Right renal pelvis (tissue), 4 donors: ENCODE data around the gene SORBS1. TPM values are rescaled to one million over a fixed set of nuclear protein-coding genes. Genes with fewer than 3 reads are reported as not detected.

Experiments used
- DNase-seq, 4 donors: peaks; one replicate each; pipeline ENCODE4 v3.0.0-alpha.2; 2013; ENCODE audit warnings: low read depth in 4 of 4, low spot score in 3 of 4, missing footprints in 1 of 4
- polyA plus RNA-seq, 4 donors: library from polyadenylated mRNA; unstranded; fragments of 120-200 nt; gene quantifications; one replicate each; pipeline ENCODE4 v1.2.1, GENCODE V29; 2013; ENCODE audit not compliant: insufficient read length in 4 of 4

Gene SORBS1
- polyA plus RNA-seq, 4 donors: 26.6 to 32.2 (median 30.3) TPM

DNA sequence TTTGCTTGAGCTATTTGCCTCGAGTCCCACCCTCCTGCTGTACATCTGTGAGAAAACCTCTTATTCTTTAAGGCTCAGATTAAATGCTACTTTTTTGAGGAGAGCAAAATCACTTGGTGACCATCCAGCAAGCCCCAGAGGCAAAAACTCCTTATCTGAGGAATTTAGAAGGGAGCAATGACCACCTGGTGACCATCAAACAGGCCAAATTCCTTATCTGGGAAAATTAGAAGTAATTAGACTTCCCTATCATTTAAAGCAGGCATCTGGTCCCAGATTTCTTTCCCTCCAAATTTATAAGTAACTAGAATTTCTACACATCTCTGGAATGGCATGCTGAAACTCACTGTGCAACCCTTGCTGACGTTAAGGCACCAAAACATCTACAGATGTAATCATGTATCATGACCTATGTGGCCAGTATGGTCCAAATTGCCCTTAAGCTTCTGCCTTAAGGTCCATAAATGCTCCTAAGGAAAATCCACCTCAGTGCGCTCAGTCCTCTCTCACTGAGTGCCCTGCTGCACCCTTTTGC is 229.5 kb downstream of the SORBS1 start:
- no peak for DNase-seq

DNA sequence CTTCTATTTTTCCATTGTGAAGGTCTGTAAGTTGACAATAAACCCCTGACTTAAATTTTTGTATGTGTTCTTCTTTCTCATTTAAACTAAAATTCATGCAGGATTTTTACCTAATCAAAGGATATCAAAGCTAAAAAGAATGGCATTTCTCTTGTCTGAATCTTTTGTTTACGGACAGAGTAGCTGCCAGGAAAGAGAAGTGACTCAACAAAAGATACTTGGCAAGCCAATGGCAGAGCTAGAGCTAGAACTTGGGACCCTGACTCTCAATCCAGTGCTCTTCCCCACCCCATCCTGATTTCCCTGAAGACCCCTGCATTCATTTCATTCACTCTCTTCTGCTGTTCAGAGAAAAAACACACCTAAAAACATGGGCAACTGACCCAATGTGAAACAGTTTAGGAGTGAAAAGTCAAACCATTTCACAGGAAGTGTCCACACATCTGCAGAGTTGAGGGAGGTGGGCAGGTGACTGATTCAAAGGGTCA is 230.2 kb downstream of the SORBS1 start:
- no peak for DNase-seq

DNA sequence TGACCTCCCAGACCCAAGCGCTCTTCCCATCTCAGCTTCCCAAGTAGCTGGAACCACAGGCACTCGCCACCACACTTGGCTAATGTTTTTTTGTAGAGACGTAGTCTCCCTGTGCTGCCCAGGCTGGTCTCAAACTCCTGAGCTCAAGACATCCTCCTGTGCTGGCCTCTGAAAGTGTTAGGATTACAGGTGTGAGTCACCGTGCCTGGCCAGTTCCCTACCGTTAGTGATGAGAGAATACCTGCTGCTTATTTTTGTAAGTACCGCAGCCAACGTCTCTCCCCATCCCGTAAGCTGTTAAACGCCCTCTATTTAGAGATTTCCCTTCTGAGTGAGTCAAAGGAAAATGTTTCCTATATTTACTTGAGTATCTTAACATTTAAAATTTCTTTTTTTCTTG is 231.9 kb downstream of the SORBS1 start:
- no peak for DNase-seq

DNA sequence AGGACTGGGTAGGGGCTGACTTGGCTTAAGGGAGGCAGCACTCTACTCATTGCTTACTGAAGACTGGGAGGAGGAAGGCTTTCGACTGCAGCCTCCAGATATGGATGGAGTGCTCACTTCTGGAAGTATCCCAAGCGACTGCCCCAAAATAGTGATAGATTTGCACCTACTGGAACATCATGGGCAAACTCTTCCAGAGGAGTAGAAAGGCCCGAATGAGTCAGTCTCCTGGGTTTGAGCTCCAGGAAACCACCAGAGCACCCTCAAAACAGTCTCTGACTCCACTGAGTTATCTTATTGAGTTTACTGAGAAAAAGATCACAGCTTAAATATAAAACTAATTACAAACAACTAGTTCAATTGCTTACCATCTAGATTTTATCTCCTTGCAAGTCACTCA is 233.2 kb downstream of the SORBS1 start:
- DNase-seq: no peak

DNA sequence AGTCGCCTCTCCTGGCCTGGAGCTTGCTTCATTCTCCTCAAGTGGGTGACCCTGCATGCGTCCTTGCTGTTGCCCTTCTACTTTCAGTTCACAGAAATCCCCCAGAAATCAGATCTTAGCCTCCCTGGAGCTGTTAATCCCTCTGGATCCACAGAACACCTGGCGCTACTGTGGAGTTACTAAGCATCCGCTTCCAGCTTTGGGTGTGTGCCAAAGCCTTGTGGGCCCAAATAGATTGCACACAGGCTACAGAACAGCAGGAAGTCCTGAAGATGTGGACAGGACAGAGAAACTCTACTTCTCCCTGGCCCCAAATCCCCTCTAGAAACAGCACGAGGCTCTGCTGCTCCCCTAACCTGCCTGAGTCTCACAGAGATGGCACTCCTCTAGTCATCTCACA is 233.8 kb downstream of the SORBS1 start:
- no peak for DNase-seq

DNA sequence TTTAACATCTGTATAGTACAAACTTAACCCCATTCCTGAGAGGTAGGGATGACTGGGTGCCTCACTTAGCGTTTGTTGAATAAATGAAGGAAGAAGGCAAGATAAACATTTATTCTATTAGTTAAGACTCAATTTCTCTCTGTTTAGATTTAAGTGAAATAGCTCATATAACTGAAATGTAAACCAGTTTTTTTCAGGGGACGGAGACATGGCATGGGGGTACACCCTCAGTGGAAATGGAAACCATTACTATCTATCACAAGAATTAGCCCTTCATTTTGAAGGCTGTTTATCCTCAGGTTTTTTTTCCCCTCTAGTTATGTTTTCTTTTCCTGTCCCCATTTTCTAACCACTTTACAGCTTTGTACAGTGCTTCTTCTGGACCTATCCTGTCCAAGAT is 234.8 kb downstream of the SORBS1 start:
- DNase-seq: no peak

DNA sequence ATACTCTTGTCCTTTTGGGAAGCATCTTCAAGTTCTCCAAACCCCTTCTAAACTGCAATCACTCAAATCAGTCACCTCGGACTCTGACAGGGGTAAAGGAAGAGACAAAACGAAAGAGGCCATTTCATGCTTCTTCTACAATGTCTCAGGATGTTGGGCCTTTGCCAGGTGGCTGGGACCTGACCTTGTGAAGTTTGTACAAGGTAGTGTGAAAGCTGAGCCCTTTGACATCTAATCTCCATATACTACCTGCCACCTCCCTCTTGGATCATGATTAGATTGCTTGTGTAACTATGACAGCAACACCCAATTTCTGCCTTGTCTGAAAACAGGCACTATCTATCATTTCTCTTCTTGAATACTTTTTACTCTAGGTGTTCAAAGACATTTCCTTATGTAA is 235.3 kb downstream of the SORBS1 start:
- DNase-seq: no peak

DNA sequence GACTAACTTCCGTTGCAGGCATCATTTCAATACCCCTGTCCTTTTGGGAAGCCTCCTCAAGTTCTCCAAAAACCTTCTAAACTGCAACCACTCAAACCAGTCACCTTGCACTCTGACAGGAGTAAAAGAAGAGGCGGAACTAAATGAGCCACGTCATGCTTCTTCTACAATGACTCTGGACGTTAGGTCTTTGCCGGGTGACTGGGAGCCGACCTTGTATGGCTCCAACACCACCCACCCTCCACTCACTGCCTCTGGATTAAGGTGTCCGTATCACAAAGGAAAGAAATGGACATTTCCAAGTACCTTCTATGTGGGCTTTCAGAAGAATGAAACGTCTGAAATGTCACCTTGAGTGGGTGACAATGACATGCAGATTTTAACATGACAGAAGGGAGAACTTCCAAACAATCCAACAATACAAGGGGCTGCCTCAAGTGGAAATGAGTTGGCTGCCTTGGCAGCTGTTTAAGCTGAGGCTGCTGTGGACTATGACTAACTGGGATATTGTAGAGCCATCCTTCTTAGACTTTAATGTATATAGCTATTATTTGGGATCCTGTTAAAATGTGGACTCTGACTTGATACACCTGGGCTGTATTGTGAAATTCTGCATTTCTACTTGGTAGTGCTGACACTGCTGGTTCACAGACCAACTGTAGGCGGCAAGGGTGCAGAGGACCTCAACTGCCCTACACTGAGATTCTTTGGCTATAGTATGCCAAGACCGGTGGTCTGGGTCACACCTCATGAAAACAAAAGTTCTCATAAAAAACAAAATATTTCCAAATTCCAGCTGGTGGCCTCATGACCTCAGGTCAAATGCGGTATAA is 236.5 kb downstream of the SORBS1 start:
- no peak for DNase-seq

DNA sequence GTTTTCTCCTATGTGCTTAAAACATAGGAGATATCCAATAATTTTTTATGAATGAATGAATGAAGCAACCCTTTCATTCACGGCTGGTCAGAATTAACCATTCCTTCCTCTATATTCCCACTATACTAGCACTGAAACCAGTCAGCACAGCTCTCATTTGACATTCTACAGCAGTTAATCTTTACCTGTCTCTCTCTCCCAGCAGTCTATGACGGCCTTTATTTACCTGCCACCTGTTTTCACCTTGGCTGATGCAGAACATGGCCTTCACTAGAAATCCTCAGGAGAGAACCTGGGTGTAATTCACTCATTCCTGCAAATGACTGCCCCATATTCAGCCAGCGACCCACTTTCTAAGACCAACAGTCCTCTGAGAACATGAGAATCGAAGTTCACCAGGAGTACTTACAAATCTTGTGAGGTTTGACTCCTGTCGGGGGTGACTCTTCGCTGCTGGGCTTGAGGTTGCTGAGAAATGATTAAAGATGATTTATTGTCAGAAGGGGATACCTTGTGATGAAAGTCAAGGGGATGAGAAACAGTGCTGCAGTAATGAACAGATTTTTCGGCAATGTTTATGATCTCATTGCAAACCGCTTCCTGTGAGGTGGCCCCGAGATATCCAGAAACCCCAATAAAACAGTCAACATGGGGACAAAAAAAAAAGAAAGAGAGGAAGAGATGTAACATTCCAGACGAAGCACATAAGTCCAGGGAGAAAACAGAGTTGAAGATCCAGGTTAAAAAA is 239.4 kb downstream of the SORBS1 start:
- no peak for DNase-seq

DNA sequence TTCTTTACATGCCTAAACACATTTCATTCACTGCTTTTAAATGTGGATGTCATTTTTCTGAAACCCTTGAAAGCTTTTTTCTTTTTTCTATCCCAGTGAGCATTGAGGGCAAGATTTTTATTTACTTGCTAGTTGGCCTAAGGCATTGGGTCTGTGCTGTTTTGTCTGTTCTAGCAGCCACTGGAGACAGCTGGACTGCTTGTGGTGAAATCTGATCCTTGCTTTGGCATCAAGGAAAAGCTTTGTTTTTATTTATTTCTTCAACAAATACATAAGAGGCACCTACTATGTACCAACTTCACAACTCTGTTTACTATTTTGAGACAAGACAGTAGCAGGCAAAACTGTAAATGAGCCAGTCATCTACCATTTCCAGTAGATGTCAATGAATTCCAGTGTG is 241.9 kb downstream of the SORBS1 start:
- DNase-seq: no peak

DNA sequence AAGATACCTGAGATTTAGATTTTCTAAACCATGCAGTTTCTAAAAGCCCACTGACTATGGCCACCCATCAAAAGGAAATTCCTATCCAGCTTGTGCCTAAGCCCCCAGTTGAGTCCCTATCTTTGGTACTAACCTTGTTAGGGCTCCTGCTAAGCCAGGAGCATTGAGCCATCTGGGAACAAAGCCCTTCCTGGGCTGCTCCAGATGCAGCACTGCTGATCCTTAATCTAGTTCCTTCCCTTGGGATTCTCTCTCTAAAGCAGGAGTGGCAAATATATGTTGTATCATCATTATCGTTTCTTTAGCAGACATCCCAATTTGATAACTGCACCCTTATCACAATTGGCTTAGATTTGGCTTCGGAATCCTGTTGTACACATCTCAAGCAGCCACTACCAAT is 245.7 kb downstream of the SORBS1 start:
- no peak for DNase-seq

DNA sequence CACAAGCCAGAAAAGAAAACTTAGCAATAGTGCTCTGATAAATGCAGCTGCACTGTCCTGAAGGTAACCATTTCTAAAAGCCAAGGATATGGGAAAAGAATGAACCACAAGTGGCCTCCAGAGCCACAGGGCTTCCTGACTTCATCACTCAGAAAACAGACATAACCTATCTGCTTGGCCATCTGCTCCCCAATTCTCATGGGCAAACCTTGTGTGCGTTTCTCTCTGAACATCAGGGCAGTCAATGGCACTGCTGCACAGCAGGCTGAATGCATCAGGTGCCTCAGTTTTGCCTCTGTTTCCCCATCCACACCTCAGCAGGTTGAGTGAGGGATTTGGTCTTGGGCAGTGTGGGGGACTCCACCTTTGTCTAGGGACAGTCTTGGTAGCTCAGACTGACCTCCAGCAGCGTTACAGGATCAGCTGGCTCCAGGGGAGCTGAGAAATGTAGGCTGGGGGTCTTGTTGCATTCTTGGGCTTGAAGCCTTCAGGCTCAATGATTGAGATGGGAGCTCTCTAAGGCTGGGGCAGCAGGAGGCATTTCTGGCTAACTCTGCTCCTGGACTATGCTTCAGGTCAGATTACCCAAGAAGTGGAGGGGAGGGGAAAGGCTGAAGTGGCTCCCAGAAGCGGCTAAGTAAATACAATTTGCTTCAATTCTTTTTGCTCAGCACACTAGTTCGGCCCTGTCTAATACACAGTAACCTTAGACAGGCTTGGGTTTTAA is 246.8 kb downstream of the SORBS1 start:
- DNase-seq: no peak

DNA sequence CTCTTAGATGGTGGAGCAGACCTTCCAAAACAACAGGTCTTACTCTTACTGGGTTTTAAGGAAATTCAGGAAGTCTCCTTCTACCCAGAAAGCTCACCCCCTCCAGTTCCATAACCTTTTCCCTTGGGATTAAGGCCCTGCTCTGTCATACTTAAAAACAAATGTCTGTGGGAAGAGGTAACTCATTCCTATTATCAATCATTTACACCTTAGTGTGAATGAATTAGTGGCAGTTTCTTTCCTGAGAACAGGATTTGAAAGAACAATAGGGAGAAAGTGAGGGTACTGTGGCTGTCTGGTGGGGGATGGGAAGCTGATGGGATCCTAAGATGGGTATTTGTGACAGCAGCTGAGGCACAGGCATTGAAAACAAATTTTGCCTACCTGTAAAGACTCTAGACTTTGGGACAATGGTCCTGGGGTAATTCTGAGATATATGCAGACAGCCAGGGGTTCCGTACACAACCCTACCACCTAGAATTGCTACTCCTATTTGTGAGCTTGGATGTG is 248.1 kb downstream of the SORBS1 start:
- DNase-seq: no peak

DNA sequence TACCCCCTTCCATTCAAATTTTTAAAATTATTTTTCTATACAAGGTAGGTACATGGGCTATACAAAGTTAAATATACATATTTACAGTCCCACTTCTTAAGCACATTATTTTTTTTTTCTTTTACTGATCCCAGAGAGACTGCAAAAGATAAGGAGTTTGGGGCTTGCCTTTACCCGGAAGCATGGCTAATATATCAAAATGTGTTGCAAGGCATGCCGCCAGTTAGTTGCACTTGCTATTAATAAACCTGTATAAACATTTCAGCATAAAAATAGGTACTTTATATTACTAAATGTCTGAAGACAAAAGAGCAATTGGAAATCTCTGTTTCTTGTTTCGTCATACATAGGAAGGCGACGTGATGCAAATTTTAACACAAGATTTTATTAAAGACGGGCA is 248.9 kb downstream of the SORBS1 start:
- DNase-seq: no peak

DNA sequence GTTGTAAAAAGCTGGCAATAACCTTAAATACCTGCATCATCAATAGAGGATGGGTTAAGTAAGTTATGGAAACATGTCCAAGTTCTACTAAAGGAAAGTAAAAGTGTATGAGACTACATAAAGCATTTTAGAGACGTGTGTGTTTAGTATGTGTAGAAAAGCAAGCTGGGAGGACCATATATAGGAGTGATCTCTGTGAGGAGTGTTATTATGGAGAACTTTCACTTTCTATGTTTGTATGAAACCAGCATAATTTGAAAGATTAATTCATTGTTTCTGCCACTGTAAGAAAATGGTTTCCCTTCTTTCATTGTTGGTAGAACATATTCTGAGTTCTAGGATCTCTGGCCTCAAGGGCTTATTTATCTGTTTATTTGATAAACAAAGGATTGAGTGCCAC is 251.2 kb downstream of the SORBS1 start:
- DNase-seq: no peak

DNA sequence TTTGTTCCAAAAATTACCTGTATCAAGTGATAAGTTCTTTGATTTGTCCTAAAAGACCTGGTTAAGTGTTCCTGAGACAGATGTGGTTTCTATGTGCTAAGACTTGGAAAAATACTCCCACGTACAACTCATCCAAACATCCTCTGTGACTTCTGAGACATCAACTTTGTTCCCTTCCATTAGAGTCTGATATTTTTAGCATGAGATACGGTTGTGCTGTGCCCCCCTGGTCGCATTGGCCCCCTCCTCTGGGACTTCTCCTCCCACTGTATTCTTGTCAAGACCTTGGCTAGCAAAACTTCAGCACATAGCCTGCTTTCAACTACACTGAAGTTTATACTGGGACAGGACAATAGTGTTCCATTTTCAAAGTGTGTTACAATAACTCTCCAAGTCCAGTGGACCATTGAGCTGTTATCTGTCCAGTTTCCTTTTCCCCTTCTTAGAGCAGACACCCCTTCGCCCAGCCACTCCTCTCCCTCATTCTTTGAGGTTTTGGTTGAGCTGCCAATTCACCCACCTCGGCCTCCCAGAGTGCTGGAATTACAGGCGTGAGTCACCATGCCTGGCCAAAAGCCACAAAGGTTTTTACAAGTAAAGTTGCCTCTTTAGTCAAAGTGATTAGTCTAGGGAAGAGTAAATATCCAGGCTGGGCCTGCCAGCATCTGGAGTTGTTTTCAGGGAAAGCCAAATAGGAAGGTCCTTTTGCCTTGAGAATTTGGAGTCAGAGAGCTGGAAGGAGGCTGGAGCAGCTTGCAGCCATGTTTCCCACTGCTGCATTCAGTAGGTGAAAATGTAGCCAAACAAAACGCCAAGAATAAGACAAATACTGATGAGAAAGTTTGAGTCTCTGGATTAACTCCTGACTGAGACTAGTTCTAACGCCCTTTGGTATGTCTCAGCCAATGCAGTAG is 252.5 kb downstream of the SORBS1 start:
- DNase-seq: no peak

DNA sequence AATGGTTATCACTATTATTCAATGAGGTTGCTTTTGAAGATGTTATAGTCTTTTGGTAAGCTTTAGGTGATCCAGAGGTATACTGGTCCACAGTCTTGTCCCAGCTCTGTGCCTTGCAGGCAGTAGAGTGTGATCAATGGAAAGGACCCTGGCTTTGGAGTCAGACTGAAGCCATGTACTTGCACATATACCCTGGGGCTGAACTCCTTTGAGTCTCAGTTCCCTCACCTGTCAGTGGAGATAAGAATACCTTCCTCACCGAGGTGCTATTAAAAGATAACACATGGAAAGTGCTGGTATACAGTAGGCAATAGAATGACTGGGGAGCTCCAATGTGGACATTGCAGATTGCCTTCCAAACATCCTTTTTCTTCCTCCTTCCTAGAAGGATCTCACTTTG is 254.3 kb downstream of the SORBS1 start:
- no peak for DNase-seq

DNA sequence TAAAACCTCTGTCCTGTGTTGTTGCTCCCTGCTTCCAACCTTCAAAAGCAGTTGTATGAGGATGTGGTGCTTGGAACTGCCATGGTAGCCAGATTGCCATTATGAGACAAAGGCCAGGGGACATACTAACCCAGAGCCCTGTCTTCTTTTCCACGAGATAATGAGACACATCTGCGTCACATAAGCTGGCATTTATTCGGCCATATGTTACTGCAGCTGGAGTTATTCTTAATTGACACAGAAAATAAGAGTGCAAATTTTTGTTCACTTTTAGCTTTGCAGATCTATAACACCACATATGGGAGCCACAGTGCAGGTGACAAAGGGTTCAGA is 254.9 kb downstream of the SORBS1 start:
- DNase-seq: no peak

DNA sequence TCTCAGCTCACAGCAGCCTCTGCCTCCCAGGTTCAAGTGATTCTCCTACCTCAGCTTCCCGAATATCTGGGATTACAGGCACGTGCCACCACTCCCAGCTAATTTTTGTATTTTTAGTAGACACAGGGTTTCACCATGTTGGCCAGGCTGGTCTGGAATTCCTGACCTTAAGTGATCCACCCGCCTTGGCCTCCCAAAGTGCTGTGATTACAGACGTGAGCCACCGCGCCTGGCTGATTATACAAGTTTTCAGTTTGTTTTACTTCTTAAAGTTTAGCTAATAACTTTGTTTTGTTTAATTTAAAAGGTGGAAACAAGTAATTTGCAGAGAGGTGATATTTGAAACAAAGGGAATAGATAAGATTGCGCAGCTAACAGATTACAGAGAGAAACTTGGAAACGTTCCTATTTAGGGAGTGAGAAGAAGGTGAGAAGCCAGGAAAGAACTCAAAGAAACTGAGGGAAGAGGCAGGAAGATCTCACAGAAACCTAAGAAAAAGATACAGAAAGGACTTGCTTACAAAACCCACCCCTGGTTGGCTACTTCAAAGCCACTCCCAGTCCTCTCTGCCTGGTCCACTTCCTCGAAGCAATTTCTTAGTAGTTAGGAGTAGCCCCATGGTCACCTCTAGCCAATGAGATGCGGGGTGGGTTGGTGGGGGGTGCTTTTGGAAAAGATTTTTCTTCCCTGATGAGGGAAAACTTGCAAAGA is 255.4 kb downstream of the SORBS1 start:
- DNase-seq: no peak
